ENCODE data around the gene UGGT1.
A peak's percentile ranks its signal among the peaks of the same experiment; 100 is the strongest.

Gene UGGT1

GRCh38 chr2:128090945-128091725 is at the start of gene UGGT1:
Gene UGGT1, plus strand, starts transcription at chr2:128091200. Its CDS starts 158 bp downstream, at chr2:128091358.
- H3K36me3 Mint-ChIP-seq (ENCODE audit: low read depth) = peaks cover 22% of the 10 kb centered on the region
- H3K27ac Mint-ChIP-seq = peak within 1 kb of the TSS; percentile 93
- peaks cover 40% of the 10 kb centered on the region for H3K4me1 Mint-ChIP-seq (ENCODE audit: low read depth)
- H3K4me3 Mint-ChIP-seq = peak within 1 kb of the TSS; percentile 91
- H3K9me3 Mint-ChIP-seq = no peaks in the 10 kb centered on the region
- DNase-seq (ENCODE audit: low spot score) = peak; percentile 94
- peaks cover 2% of the 10 kb centered on the region for H3K27me3 Mint-ChIP-seq (ENCODE audit: low read depth)

- H3K36me3 Mint-ChIP-seq (ENCODE audit: low read depth) = peaks cover 3% of the 10 kb centered on the region
These were observed 49.4 kb upstream of the UGGT1 start for GRCh38 chr2:128041561-128041960.

GRCh38 chr2:128043041-128043440 is 48.0 kb upstream of the UGGT1 start:
- Mint-ChIP-seq H3K27me3 (ENCODE audit: low read depth) (peaks cover 5% of the 10 kb centered on the region), H3K9me3 (peaks cover 26% of the 10 kb centered on the region), H3K36me3 (ENCODE audit: low read depth) (no peaks in the 10 kb centered on the region), H3K27ac (no peak overlapping the region), H3K4me1 (ENCODE audit: low read depth) (no peaks in the 10 kb centered on the region), H3K4me3 (no peak overlapping the region)
- no peak for DNase-seq (ENCODE audit: low spot score)

More at GRCh38 chr2:128041561-128041960, 49.4 kb upstream of the UGGT1 start:
- no peak for DNase-seq (ENCODE audit: low spot score)
- peaks cover 35% of the 10 kb centered on the region for H3K9me3 Mint-ChIP-seq
- H3K4me3 Mint-ChIP-seq = no peak overlapping the region
- no peaks in the 10 kb centered on the region for H3K4me1 Mint-ChIP-seq (ENCODE audit: low read depth)
- H3K27me3 Mint-ChIP-seq (ENCODE audit: low read depth) = peaks cover 2% of the 10 kb centered on the region
- H3K27ac Mint-ChIP-seq = no peak overlapping the region

- peaks cover 23% of the 10 kb centered on the region for H3K27me3 Mint-ChIP-seq (ENCODE audit: low read depth)
- H3K4me1 Mint-ChIP-seq (ENCODE audit: low read depth) = no peaks in the 10 kb centered on the region
- H3K4me3 Mint-ChIP-seq = no peak overlapping the region
- H3K27ac Mint-ChIP-seq = no peak overlapping the region
- H3K9me3 Mint-ChIP-seq = peaks cover 13% of the 10 kb centered on the region
- DNase-seq (ENCODE audit: low spot score) = no peak
- H3K36me3 Mint-ChIP-seq (ENCODE audit: low read depth) = no peaks in the 10 kb centered on the region
These were observed 37.7 kb upstream of the UGGT1 start for GRCh38 chr2:128053331-128053730.

- no peak for DNase-seq (ENCODE audit: low spot score)
- no peaks in the 10 kb centered on the region for H3K36me3 Mint-ChIP-seq (ENCODE audit: low read depth)
- H3K27ac Mint-ChIP-seq = no peak overlapping the region
- H3K9me3 Mint-ChIP-seq = peaks cover 10% of the 10 kb centered on the region
- H3K4me1 Mint-ChIP-seq (ENCODE audit: low read depth) = no peaks in the 10 kb centered on the region
- H3K27me3 Mint-ChIP-seq (ENCODE audit: low read depth) = peaks cover 20% of the 10 kb centered on the region
- no peak overlapping the region for H3K4me3 Mint-ChIP-seq
These were observed 36.7 kb upstream of the UGGT1 start for GRCh38 chr2:128054104-128054885.

GRCh38 chr2:128057334-128057733 is 33.7 kb upstream of the UGGT1 start:
- no peaks in the 10 kb centered on the region for H3K4me1 Mint-ChIP-seq (ENCODE audit: low read depth)
- H3K9me3 Mint-ChIP-seq = no peaks in the 10 kb centered on the region
- H3K27me3 Mint-ChIP-seq (ENCODE audit: low read depth) = peaks cover 2% of the 10 kb centered on the region
- no peak for DNase-seq (ENCODE audit: low spot score)
- H3K27ac Mint-ChIP-seq = no peak overlapping the region
- H3K4me3 Mint-ChIP-seq = no peak overlapping the region
- no peaks in the 10 kb centered on the region for H3K36me3 Mint-ChIP-seq (ENCODE audit: low read depth)

- DNase-seq (ENCODE audit: low spot score) = no peak
- no peaks in the 10 kb centered on the region for H3K36me3 Mint-ChIP-seq (ENCODE audit: low read depth)
- no peaks in the 10 kb centered on the region for H3K4me1 Mint-ChIP-seq (ENCODE audit: low read depth)
- no peaks in the 10 kb centered on the region for H3K27me3 Mint-ChIP-seq (ENCODE audit: low read depth)
- no peaks in the 10 kb centered on the region for H3K9me3 Mint-ChIP-seq
- H3K27ac Mint-ChIP-seq = no peak overlapping the region
- H3K4me3 Mint-ChIP-seq = no peak overlapping the region
These were observed 32.9 kb upstream of the UGGT1 start for GRCh38 chr2:128058114-128058513.

- Mint-ChIP-seq H3K36me3 (ENCODE audit: low read depth) (no peaks in the 10 kb centered on the region), H3K27ac (no peak overlapping the region), H3K4me3 (no peak overlapping the region), H3K9me3 (no peaks in the 10 kb centered on the region), H3K27me3 (ENCODE audit: low read depth) (no peaks in the 10 kb centered on the region), H3K4me1 (ENCODE audit: low read depth) (no peaks in the 10 kb centered on the region)
- DNase-seq (ENCODE audit: low spot score) = no peak
These were observed 28.4 kb upstream of the UGGT1 start for GRCh38 chr2:128062571-128062970.

GRCh38 chr2:128064353-128064752 is 26.6 kb upstream of the UGGT1 start:
- no peak for DNase-seq (ENCODE audit: low spot score)
- H3K9me3 Mint-ChIP-seq = no peaks in the 10 kb centered on the region
- H3K36me3 Mint-ChIP-seq (ENCODE audit: low read depth) = no peaks in the 10 kb centered on the region
- no peak overlapping the region for H3K27ac Mint-ChIP-seq
- H3K4me3 Mint-ChIP-seq = no peak overlapping the region
- no peaks in the 10 kb centered on the region for H3K4me1 Mint-ChIP-seq (ENCODE audit: low read depth)
- no peaks in the 10 kb centered on the region for H3K27me3 Mint-ChIP-seq (ENCODE audit: low read depth)

- Mint-ChIP-seq H3K4me3 (no peak overlapping the region), H3K36me3 (ENCODE audit: low read depth) (no peaks in the 10 kb centered on the region), H3K27me3 (ENCODE audit: low read depth) (peaks cover 2% of the 10 kb centered on the region), H3K4me1 (ENCODE audit: low read depth) (no peaks in the 10 kb centered on the region), H3K27ac (no peak overlapping the region), H3K9me3 (no peaks in the 10 kb centered on the region)
- DNase-seq (ENCODE audit: low spot score) = no peak
These were observed 21.2 kb upstream of the UGGT1 start for GRCh38 chr2:128069769-128070168.

- peaks cover 2% of the 10 kb centered on the region for H3K4me1 Mint-ChIP-seq (ENCODE audit: low read depth)
- no peak overlapping the region for H3K27ac Mint-ChIP-seq
- peaks cover 2% of the 10 kb centered on the region for H3K27me3 Mint-ChIP-seq (ENCODE audit: low read depth)
- H3K36me3 Mint-ChIP-seq (ENCODE audit: low read depth) = no peaks in the 10 kb centered on the region
- DNase-seq (ENCODE audit: low spot score) = no peak
- no peaks in the 10 kb centered on the region for H3K9me3 Mint-ChIP-seq
- H3K4me3 Mint-ChIP-seq = no peak overlapping the region
These were observed 17.7 kb upstream of the UGGT1 start for GRCh38 chr2:128073278-128073677.

- Mint-ChIP-seq H3K4me3 (no peak overlapping the region), H3K27ac (no peak overlapping the region), H3K4me1 (ENCODE audit: low read depth) (peaks cover 2% of the 10 kb centered on the region), H3K27me3 (ENCODE audit: low read depth) (peaks cover 3% of the 10 kb centered on the region), H3K36me3 (ENCODE audit: low read depth) (no peaks in the 10 kb centered on the region), H3K9me3 (no peaks in the 10 kb centered on the region)
- no peak for DNase-seq (ENCODE audit: low spot score)
These were observed 14.4 kb upstream of the UGGT1 start for GRCh38 chr2:128076461-128077106.

- Mint-ChIP-seq H3K4me3 (no peak overlapping the region), H3K27ac (no peak overlapping the region), H3K36me3 (ENCODE audit: low read depth) (peaks cover 4% of the 10 kb centered on the region), H3K27me3 (ENCODE audit: low read depth) (peaks cover 5% of the 10 kb centered on the region), H3K4me1 (ENCODE audit: low read depth) (peaks cover 5% of the 10 kb centered on the region), H3K9me3 (no peaks in the 10 kb centered on the region)
- no peak for DNase-seq (ENCODE audit: low spot score)
These were observed 6.2 kb upstream of the UGGT1 start for GRCh38 chr2:128084757-128085156.

GRCh38 chr2:128086244-128086643 is 4.8 kb upstream of the UGGT1 start:
- Mint-ChIP-seq H3K27ac (no peak overlapping the region), H3K36me3 (ENCODE audit: low read depth) (peaks cover 7% of the 10 kb centered on the region), H3K4me1 (ENCODE audit: low read depth) (peaks cover 9% of the 10 kb centered on the region), H3K27me3 (ENCODE audit: low read depth) (peaks cover 2% of the 10 kb centered on the region), H3K9me3 (no peaks in the 10 kb centered on the region), H3K4me3 (no peak overlapping the region)
- no peak for DNase-seq (ENCODE audit: low spot score)

All from T-helper 2 cell treated with Interferon-gamma antibody and Interleukin-4, amounts not matched to agents 5 μg/mL and 100 μg/mL, for 36 hours (primary cell).